CD14-positive monocyte (primary cell): ENCODE measurements around the gene BTN3A1. TPM values are rescaled to one million over a fixed set of nuclear protein-coding genes. Genes with fewer than 3 reads are reported as not detected.
A peak's percentile ranks its signal among the peaks of the same experiment; 100 is the strongest.

ENCODE experiments used
- DNase-seq, 3 donors: peaks; one replicate each; pipeline ENCODE4 v3.0.0-alpha.2; 2011 to 2022
- H2AFZ ChIP-seq: 2 replicates; pipeline ENCODE4 v1.6.0; 2012; ENCODE audit warnings: mild to moderate bottlenecking, low read depth, low read length, inconsistent platforms; ENCODE audit not compliant: insufficient read depth, poor library complexity, severe bottlenecking
- H3K27ac ChIP-seq, 2 donors: 1 replicate in 1 of 2; 2 replicates in 1 of 2; pipeline ENCODE4 v1.5.1; 2012 to 2013; ENCODE audit warnings: low read length in 2 of 2, control low read depth in 1 of 2, inconsistent platforms in 1 of 2, low read depth in 1 of 2, mild to moderate bottlenecking in 1 of 2
- H3K27me3 ChIP-seq, 2 donors: one replicate each; pipeline versions ENCODE4 v1.6.0 to v1.6.1; 2011 to 2013; ENCODE audit warnings: low read length in 2 of 2; ENCODE audit not compliant: control insufficient read depth in 2 of 2, insufficient read depth in 2 of 2
- H3K36me3 ChIP-seq, 2 donors: replicated peaks in 1 of 2; 1 replicate in 1 of 2; 2 replicates in 1 of 2; pipeline versions ENCODE4 v1.5.1 to v1.6.1; 2012 to 2013; ENCODE audit warnings: low read length in 2 of 2, control low read depth in 1 of 2, inconsistent platforms in 1 of 2, mild to moderate bottlenecking in 1 of 2; ENCODE audit not compliant: insufficient read depth in 2 of 2, control insufficient read depth in 1 of 2
- H3K4me1 ChIP-seq, 2 donors: 1 replicate in 1 of 2; 2 replicates in 1 of 2; pipeline versions ENCODE4 v1.5.1 to v1.6.1; 2012 to 2013; ENCODE audit warnings: low read length in 2 of 2, control low read depth in 1 of 2, inconsistent platforms in 1 of 2, mild to moderate bottlenecking in 1 of 2, moderate library complexity in 1 of 2; ENCODE audit not compliant: insufficient read depth in 2 of 2, control insufficient read depth in 1 of 2
- H3K4me2 ChIP-seq: replicated peaks from 2 replicates; pipeline ENCODE3; 2012; ENCODE audit warnings: low read length, moderate library complexity, mild to moderate bottlenecking; ENCODE audit not compliant: poor library complexity, severe bottlenecking; ENCODE audit errors: extremely low read depth
- H3K4me3 ChIP-seq, 3 experiments: fragments of 200-600 bp in 1 of 3; sonication (generic) in 1 of 3; replicated peaks in 1 of 3; 1 replicate in 2 of 3; 2 replicates in 1 of 3; pipeline ENCODE4 v1.5.1; 2011 to 2013; ENCODE audit warnings: low read length in 3 of 3, mild to moderate bottlenecking in 3 of 3, control low read depth in 2 of 3, low read depth in 2 of 3, inconsistent platforms in 1 of 3, moderate library complexity in 1 of 3
- H3K79me2 ChIP-seq: 2 replicates; pipeline ENCODE4 v1.6.0; 2012; ENCODE audit warnings: mild to moderate bottlenecking, control low read depth, inconsistent platforms, low read length, moderate library complexity; ENCODE audit not compliant: insufficient read depth
- H3K9ac ChIP-seq: 2 replicates; pipeline ENCODE4 v1.6.0; 2017; ENCODE audit warnings: low read length, mild to moderate bottlenecking; ENCODE audit not compliant: insufficient read depth, poor library complexity, severe bottlenecking
- H3K9me3 ChIP-seq, 2 donors: replicated peaks in 1 of 2; 1 replicate in 1 of 2; 2 replicates in 1 of 2; pipeline versions ENCODE4 v1.5.1 to v1.6.1; 2012 to 2013; ENCODE audit warnings: low read length in 2 of 2, control low read depth in 1 of 2; ENCODE audit not compliant: control insufficient read depth in 1 of 2, insufficient read depth in 1 of 2
- H4K20me1 ChIP-seq: 2 replicates; pipeline ENCODE4 v1.6.0; 2012; ENCODE audit warnings: mild to moderate bottlenecking, low read length, control low read depth, moderate library complexity; ENCODE audit not compliant: insufficient read depth
- H3K27ac Mint-ChIP-seq, 7 donors: one replicate each; pipeline ENCODE4 v1.8.0; 2020; ENCODE audit warnings: mild to moderate bottlenecking in 7 of 7, mixed read lengths in 7 of 7, moderate library complexity in 6 of 7, inconsistent platforms in 2 of 7
- H3K27me3 Mint-ChIP-seq, 3 donors: one replicate each; pipeline ENCODE4 v1.8.0; 2021 to 2022; ENCODE audit warnings: low read depth in 3 of 3, mild to moderate bottlenecking in 3 of 3, mixed read lengths in 3 of 3, moderate library complexity in 3 of 3, inconsistent platforms in 1 of 3
- H3K36me3 Mint-ChIP-seq, 2 donors: one replicate each; pipeline ENCODE4 v1.8.0; 2020; ENCODE audit warnings: mixed read lengths in 2 of 2, inconsistent platforms in 1 of 2, mild to moderate bottlenecking in 1 of 2
- H3K4me1 Mint-ChIP-seq: one replicate; pipeline ENCODE4 v1.8.0; 2020; ENCODE audit warnings: mild to moderate bottlenecking, mixed read lengths
- H3K4me3 Mint-ChIP-seq, 2 donors: one replicate each; pipeline ENCODE4 v1.8.0; 2020; ENCODE audit warnings: mild to moderate bottlenecking in 2 of 2, mixed read lengths in 2 of 2, moderate library complexity in 1 of 2
- H3K9me3 Mint-ChIP-seq, 7 donors: one replicate each; pipeline ENCODE4 v1.8.0; 2020 to 2022; ENCODE audit warnings: mixed read lengths in 7 of 7, mild to moderate bottlenecking in 6 of 7, moderate library complexity in 6 of 7, inconsistent platforms in 2 of 7
- CTCF ChIP-seq: fragments of 200-600 bp; IDR thresholded peaks from one replicate; pipeline ENCODE4 v1.8.0; 2022; ENCODE audit warnings: antibody characterized with exemption, mild to moderate bottlenecking
- WGBS: methylation state at CpG from one replicate; pipeline ENCODE4 v1.1.5; 2013; ENCODE audit warnings: missing lambda C conversion rate; ENCODE audit not compliant: insufficient coverage; 5-methylcytosine and 5-hydroxymethylcytosine counted together
- intact Hi-C, 2 donors: fragments of 100-400 bp; cut with micrococcal nuclease; formaldehyde crosslinking; loops; one replicate each; pipeline versions ENCODE4 v1.15.0 to v1.15.1; 2023
- polyA plus RNA-seq, 3 donors: library from polyadenylated mRNA; depleted of rRNA in 1 of 3; unstranded in 2 of 3; stranded (reverse) in 1 of 3; fragments of 300-500 nt in 2 of 3; fragments of >200 nt in 1 of 3; fragmentation: Illumina TruSeq in 2 of 3; gene quantifications; 1 replicate in 2 of 3; 2 replicates in 1 of 3; pipeline ENCODE4 v1.2.3, GENCODE V29; 2012 to 2021

BTN3A1 gene
- polyA plus RNA-seq, 3 donors: 19.7 to 114 (median 25.1) TPM

DNA sequence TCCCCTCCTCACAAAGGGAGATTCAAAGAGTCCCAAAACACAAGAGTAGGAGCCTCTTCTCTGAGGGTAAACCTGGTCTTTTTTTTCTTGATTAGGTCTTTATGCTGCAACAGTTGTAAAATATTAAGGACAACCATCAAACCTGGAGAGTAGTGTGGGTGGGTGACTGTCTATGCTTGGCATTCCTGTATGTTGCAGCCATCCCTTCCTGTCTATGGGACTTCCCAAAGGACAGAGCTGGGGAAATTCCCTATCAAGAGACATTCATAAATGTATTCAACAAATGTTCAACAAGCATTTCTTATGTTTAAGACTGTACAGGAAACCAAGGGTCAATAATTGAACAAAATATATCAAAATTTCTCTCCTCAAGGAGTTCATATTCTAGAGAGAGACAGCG lies 13.6 kb upstream of the BTN3A1 start:
- intact Hi-C loops: no loop called here
- Mint-ChIP-seq H3K4me1 (peaks cover 63% of the 10 kb centered on the region), H3K27ac (peak overlapping the region in 4 of 7 donors; percentile 38 to 60 (median 46)), H3K27me3 (peaks cover 0 to 1% (median 0%) of the 10 kb centered on the region in 3 donors), H3K36me3 (peaks cover 48 to 50% of the 10 kb centered on the region in 2 donors), H3K4me3 (no peak overlapping the region), H3K9me3 (peaks cover 0 to 3% (median 0%) of the 10 kb centered on the region in 7 donors)
- no peak for DNase-seq
- Histone ChIP-seq H3K36me3 (peaks cover 17 to 33% of the 10 kb centered on the region in 2 donors), H4K20me1 (peaks cover 4% of the 10 kb centered on the region), H3K4me1 (peaks cover 52 to 54% of the 10 kb centered on the region in 2 donors), H3K27ac (peak overlapping the region in 1 of 2 donors; percentile 4), H3K4me2 (no peak overlapping the region), H2AFZ (no peak overlapping the region), H3K9ac (no peak overlapping the region), H3K9me3 (no peaks in the 10 kb centered on the region), H3K27me3 (no peaks in the 10 kb centered on the region), H3K79me2 (peaks cover 33% of the 10 kb centered on the region), H3K4me3 (no peak overlapping the region)
- no CpG with 5 or more reads among the region's 1 CpG for WGBS
- no peak for TF ChIP-seq CTCF

DNA sequence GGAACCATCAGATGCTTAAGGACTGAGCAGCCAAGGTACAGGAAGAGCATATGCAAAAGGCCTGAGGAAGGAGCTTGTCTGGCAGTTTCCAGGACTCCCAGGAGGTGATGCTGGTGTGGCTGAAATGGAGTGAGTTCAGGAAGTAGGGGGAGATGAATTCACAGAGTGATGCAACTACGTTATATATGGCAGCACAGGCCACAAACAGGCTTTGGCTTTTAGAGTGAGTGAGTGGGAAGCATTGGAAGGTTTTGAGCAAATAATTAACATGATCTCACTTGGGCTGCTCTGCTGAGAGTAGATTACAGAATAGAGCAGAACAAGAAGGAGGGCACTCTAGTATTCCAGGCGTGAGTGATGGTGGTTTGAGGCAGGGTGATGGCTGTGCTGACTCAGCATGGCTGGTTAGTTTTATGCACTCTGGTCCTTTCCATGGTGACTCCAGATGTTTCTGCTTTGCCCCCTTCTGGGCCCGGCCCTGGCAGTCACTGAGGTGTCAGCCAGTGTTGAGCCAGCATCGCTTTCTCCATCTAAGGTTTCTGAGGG lies 12.7 kb upstream of the BTN3A1 start:
- Histone ChIP-seq H3K9ac (no peak overlapping the region), H3K27ac (peak overlapping the region in 1 of 2 donors; percentile 45), H3K4me1 (peaks cover 45 to 46% of the 10 kb centered on the region in 2 donors), H3K9me3 (no peaks in the 10 kb centered on the region), H4K20me1 (peaks cover 4% of the 10 kb centered on the region), H3K27me3 (no peaks in the 10 kb centered on the region), H3K4me3 (no peak overlapping the region), H2AFZ (no peak overlapping the region), H3K4me2 (no peak overlapping the region), H3K36me3 (peaks cover 17 to 33% of the 10 kb centered on the region in 2 donors), H3K79me2 (peaks cover 25% of the 10 kb centered on the region)
- peaks cover 0 to 1% (median 0%) of the 10 kb centered on the region in 3 donors for H3K27me3 Mint-ChIP-seq
- no peak for TF ChIP-seq CTCF
- peak in 2 of 3 donors; percentile 44 to 76 for DNase-seq
- no peak overlapping the region for H3K4me3 Mint-ChIP-seq
- WGBS: 71% methylated on average over 4 of the region's 4 CpGs
- intact Hi-C loops: no loop called here
- peaks cover 0 to 3% (median 0%) of the 10 kb centered on the region in 7 donors for H3K9me3 Mint-ChIP-seq
- peaks cover 57% of the 10 kb centered on the region for H3K4me1 Mint-ChIP-seq
- H3K36me3 Mint-ChIP-seq: peaks cover 48 to 56% of the 10 kb centered on the region in 2 donors
- H3K27ac Mint-ChIP-seq: peak overlapping the region in 6 of 7 donors; percentile 1 to 83 (median 31)
